G401 (cell line): Measurements from ENCODE around the gene NEDD4L. TPM values are rescaled to one million over a fixed set of nuclear protein-coding genes. Genes with fewer than 3 reads are reported as not detected.

Experiments
- DNase-seq: peaks from one replicate; pipeline ENCODE4 v3.0.0-alpha.2; 2015; ENCODE audit warnings: low spot score
- in situ Hi-C: cut with HindIII; loops from 2 replicates; pipeline ENCODE4 v1.10.0; 2016; ENCODE audit warnings: low sequenced_read_pairs, mixed read lengths
- total RNA-seq: library from RNA; depleted of rRNA; stranded (reverse); fragments of >200 nt; shearing (Covaris generic); gene quantifications from 2 replicates; pipeline ENCODE4 v1.2.3, GENCODE V29; 2014

Gene NEDD4L
- total RNA-seq, 1 experiment from 2014 or later: 0.37 TPM

DNA sequence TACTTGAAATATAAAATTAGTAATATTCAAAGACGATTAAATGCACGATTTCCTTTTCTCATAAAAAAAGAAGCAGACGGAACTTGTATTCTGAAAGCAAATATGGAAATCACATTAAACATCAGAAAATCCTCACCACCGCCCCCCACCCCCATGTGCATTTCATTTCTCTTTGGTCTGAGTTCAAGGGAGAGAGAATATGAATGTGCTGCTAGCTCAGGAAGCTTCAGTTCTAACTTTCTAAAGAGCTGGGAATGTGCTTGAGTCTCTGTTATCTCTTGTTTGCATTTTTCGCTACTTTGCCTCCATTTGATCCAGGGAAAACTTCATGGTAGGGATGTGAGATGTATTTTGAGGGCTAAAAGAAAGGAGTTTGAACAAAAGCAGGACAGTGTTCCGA, 143.6 kb downstream of the NEDD4L start:
- DNase-seq: no peak
- in situ Hi-C loops: no loop called here

DNA sequence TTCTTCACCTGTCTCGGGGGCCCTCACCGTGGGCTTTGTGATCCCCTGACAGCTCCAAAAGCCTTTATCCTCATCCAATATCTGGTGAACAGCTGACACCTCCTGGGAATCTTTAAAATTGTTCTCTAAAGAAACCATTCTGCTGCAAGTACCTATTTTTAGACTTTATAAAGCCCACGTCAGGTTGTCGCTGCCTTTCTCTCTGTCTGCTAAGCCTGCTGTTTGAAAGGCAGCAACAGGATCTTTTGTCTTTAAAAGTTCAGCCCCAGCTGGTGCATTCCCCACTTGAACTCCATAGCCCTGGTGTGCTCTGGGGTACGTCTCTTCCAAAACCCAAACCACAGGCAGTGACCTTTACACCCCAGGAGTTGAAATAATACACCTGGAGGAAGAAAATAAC, 145.0 kb downstream of the NEDD4L start:
- in situ Hi-C loops: no loop called here
- DNase-seq: no peak

DNA sequence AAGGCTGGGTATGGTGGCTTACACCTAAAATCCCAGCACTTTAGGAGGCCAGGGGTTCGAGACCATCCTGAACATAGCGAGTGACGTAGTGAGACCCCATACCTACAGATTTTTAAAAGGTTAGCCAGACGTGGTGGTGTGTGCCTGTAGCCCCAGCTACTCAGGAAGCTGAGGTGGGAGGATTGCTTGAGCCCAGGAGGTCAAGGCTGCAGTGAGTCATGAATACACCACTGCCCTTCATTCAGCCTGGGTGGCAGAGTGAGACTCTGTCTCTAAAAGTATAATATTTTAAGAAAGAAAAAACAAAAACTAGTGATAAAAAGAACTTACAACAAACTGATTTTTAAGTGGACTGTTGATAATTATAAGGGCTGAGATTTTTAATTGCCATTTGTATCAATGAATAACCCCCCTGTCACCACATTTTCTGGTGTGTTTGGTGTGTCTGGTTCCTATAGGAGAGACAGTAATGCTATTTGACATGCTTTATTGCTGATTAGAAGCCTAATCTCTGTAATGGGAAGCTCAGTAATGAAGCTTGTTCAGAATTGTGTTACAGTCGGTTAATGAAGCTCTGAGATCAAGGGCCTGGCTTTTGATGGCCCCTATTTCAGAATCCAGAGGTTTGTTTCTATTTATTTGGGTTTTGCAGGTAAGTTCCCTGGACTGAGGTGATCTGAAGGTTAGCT, 147.0 kb downstream of the NEDD4L start:
- in situ Hi-C loops: no loop called here
- no peak for DNase-seq

DNA sequence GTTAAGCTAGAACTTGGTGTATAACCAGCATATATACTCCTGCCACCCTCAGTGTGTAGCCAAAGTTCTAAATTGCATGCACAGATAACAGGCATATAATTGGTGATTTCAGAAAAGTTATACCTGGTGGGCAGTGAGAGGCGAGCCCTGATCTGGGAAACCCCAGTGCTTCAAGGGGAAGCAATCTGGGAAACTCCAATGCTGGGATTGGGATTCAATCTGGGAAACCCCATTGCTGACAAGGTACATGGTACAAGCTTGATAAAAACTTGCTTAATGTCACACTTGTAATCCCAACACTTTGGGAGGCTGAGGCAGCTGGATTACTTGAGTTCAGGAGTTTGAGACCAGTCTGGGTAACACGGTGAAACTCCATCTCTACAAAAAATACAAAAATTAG, 147.6 kb downstream of the NEDD4L start:
- DNase-seq: no peak
- in situ Hi-C loops: no loop called here

DNA sequence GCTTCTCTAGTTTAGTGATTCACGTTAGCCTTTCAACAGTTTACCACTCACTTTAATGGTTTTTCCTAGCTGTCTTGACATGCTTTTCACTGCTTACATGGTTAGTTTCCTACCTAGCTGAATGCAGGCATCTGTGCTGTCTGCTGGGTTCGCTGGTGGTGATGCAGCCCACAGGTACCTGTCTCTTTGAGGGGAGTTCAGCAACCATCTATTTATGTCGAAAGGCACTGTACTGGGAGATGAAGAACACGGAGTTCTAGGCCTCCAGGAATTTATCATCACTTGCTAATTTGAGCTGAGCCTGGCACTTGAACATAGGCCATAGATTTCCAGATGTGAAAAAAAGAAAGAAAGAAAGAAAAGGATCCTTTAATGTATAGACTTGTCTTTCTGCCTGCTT, 148.5 kb downstream of the NEDD4L start:
- DNase-seq: no peak
- in situ Hi-C loops: no loop called here

DNA sequence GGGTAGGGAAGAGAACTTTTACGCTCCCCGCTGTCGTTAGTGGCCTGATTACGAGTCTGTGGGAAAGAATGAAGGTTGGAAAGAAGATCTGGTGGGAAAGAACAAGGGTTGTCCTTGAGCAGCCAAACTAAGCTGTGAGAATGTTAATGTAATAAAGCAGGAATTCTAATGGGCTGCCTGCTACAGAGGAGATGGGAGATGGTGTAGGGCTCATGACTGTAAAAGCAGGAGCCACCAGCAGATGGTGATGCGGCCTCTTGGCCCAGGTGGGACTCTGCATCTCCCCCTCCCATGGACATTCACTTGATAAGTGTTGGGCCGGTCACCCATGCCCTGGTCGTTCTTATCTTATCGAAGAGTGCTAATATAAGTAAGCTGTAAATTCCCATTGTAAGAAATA, 150.0 kb downstream of the NEDD4L start:
- in situ Hi-C loops: no loop called here
- no peak for DNase-seq

DNA sequence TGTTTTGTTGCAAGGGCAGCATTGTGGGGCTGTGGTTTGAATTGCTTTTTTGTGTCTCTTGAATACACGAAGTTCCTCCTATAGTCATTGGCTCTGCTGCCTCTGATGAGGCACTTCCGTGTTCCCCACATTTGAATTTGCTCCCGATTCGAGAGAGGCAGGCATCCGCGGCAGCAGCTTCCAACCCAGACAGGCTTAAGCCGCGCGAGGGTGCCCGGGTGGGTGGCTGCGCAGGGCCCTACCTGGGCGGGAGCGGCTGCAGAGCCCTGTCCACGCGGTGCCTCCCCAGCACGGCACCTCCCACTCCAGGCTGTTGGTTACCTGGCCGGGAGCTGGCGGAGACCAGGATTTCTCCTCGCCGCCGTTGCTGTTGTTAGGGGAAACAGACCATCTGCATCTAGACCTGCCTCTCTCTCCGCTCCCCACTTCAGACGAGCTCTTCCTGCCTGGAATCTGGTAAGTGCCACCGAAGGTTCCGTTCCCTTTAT, 151.3 kb downstream of the NEDD4L start:
- DNase-seq: peak; percentile 91
- in situ Hi-C loops: no loop called here

DNA sequence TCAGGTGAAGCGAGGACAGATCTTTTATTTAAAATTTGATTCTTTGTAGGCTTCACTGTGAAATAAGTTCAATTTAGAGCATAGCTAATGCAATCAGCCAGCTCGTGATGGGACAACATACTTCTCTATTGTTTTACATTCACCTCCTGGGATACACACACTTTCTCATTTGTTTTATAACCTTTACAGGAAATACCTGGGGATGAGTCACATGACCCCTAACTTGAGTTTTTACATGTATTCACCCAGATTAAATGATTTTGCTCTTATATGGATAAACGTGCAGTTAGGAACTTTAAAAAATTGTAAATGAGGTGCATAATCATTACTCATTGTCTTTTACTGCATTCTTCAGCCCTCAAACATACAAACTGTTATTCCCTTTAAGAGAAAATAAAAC, 152.1 kb downstream of the NEDD4L start:
- in situ Hi-C loops: no loop called here
- DNase-seq: peak; percentile 50

DNA sequence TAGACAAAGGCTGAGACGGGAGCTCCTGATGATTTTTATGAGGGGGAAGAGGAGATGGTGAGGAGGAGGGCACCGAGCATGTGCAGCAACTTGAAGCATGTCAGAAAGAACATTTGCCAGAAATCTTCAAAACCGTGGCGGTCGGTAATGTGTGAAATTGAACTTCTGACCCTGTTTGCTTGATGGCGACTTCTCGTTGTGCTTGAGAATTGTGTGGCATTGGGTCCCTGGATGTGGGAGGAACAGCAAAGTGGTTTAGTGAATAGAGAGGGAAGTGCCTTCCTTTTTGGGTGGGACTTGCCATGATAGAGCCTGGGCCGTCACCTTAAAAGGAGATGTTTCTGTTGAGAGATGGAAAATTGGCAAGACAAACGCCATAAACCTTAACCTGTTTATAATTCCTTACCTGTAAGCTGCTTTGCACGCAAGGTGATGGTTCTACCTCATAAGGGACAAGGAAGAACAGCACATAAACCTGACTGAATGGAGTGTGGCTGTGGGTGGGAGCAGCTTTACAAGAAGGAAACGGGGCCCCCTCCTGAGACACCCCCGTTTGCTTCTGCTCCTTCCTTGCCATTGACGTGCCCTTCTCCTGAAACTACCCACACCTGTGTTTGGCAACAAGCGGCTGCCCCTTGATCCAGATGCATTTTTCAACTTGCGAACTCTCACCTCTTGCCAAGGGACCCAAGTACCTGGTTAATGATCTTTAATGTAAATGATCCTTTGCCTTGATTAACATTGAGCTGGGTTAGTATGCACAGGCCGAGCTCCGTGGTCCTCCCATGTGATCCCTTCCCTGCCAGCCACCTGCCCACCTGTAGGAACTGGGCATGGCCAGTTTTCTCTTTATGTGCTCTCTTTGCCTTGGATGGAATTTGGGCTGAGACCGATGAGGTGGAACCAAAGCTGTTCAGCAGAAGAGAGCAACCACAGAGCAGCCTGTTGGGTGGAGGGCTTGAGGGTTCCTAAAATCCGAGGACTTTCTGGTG, 153.2 kb downstream of the NEDD4L start:
- in situ Hi-C loops: no loop called here
- peak; percentile 69 for DNase-seq

DNA sequence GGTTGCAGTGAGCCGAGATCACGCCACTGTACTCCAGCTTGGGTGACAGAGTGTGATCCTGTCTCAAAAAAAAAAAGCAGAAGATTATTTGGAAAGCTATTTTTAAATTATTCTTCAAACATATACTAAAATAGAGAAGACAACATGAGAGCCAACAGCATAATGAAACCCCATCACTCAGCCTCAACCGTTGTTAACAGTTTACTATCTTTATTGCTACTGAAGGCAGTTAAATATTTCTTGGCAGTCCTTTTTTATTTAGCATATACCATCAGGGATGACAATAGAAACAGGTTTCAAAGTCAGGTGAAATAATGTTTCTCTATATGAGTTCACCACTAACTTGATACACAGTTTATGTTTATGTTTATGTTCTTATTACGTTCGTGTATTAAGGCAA, 157.2 kb downstream of the NEDD4L start:
- in situ Hi-C loops: no loop called here
- no peak for DNase-seq

DNA sequence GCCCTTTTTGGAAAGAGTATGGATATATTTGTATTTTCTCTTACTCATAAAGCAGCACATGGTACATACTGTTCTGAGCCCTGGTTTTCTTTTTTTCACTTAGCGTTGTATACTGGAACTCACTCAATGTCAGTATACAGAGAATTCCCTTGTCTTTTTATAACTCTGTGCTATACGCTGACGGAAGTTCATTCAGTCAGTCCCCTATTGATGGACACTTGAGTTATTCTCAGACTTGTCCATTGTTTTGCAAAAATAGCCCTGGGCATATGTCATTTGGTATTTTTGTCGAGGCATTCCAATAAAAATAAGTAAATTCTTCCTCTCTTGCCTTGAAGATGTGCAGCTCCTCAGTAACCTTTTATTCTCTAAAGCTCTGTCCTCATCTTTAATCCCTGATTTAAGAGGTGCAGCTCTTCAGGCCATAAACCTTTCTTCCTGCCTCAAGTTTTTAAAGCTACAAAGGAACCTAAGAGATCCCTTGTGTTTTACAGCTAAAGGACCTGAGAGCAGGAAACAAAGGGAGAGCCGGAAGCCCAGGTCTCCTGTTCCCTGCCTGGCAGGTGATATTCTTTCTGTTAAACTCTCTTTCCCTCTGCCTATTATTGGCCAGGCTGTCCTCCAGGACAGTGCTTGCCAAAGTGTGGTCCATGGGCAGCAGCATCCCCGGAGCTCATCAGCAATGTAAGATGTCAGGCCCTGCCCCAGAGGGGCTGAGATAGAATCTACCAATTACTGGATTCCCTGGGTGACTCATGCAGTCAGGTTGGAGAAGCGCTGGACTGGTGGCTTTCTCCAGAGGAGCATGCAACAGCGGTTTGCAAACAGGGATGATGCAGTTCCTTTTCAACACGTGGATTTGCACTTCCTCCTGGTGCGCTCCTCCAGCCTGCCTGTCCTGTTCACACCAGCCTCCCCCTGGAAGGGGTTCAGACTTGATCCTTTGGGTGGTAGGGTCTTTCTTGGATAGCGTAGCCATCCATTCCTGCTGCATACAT, 158.0 kb downstream of the NEDD4L start:
- DNase-seq: peak; percentile 54
- in situ Hi-C loops: no loop called here

DNA sequence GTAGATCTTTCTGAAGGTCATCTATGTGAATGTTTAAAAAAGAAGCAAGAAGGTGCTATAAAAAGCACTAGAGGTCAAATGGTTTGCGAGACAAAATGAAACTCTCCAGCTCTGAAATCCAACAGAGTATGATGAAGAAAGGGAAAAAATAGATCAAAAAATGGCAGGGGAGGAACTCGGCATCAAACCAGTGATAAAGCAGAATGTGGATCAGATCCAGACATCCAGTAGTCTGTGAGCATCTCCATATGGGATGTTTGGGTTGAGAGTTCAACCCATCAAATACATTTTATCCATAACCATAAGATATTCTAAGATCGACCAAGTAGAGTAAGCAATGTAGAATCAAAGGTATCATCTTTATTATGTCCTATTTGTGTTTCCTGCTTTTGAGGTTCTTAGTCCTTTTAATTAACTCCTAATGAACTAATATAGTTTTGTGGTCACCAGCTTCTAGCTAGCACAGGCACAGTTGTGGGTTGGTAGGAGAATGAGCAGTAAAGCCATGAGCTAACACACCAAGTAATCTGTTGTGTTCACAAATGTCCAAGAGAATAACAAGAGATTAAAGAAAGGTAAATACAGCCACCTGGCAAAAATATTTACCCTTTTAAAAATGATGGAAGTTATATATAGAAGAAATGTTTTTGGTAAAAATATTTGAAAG, 160.9 kb downstream of the NEDD4L start:
- in situ Hi-C loops: no loop called here
- peak; percentile 51 for DNase-seq

DNA sequence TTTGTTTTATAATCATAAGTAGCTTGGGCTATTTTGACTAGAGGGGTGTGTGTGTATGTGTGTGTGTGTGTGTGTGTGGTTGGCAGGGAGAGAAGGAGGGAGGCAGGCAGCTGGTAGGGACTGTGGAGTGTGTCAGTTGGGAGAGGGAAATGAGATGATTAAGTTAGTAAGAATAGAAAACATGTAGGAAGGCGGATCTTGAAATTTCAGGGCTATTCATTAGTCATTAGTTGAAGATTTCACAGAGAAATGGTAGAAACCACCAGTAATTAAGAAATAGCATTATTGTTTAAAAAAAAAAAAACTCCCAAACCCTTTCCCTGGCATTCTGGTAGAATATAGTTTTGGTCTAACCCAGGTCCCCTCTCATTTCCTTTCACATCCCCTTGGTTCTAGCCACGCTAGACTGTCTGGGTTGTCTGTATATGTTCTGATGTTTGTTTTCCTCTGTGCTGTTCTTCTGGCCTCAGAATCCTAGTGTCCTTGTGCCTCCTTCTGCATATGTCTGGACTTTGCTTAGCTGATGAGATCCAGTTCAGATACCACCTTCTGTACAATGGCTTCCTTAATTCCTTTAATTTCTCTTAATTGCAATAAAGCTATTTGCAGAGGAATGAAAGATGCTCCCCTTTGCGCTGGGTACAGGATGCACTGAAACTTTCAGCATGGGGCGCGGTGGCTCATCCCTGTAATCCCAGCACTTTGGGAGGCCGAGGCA, 161.6 kb downstream of the NEDD4L start:
- in situ Hi-C loops: no loop called here
- peak; percentile 69 for DNase-seq

DNA sequence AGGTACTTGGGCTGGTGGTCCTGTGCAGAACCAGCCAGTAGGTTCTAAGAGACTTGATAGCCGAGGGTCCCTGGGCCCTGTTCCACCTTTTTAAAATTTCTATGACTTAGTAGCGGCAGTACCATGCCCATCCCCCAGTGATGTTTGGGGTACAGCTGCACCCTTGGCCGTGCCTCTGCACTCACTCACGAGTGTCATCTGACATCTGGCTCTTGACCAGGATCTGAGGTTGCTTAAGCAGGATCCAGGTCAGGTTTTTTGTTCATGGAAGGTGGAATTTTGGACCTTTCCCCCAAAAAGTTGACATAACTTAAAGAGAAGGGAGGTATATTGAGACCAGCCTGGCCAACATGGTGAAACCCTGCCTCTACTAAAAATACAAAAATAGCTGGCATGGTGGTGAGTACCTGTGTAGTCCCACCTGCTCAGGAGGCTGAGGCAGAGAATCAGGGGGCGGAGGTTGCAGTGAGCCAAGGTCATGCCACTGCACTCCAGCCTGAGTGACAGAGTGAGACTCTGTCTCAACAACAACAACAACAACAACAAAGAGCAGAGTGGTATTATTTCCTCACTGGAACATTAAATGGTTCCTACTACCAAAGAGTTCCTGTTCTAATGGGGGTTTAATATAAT, 163.6 kb downstream of the NEDD4L start:
- DNase-seq: no peak
- in situ Hi-C loops: no loop called here

DNA sequence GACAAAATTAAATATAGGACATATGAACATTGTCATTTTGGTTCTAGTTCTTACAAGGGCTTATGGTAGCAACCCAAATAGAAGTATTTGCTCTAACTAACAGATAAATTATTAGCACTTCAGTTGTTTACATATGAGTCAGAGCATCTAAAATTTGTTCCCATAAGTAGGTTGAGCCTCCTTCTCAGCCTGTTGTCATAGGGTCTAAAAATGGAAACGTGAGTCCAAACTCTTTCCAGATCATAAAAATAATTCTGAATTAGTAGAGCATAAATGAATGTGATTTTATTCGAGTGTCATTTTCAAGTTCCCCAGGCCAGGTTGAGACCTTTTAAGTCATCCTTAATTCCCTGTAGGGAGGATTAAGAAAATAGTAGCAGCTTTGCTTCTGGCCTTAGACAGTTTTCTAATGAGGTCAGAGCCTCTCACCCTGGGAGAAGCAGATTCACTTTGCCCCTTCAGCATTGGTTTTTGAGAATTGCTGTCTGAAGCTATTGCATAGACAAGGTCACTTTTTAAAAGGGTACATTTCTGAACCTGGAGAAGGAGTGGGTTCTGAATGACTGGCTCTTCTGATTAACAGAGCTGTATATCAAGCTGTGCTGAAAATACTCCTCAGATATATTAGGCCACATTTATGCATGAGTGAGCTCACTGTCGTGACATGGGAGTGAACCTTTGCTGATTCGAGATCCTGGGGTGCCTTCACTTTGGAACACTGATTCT, 164.3 kb downstream of the NEDD4L start:
- in situ Hi-C loops: no loop called here
- DNase-seq: peak; percentile 60

DNA sequence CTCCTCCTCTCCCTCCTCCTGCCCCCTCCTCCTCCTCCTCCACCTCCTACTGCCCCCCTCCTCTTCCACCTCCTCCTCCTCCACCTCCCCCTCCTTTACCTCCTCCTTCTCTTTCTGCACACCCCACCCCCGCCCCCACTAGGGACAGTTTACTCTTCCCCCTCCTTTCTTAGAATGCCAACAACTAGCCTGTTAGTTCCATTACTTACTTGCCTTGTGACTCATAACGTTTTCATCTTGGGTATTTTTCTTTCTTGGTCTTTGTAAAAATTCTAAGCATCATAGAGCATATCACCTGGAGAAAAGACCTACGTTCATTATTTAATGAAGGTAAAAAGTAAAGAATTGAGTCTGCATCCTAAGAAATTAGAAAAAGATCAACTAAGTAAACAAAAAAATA, 165.3 kb downstream of the NEDD4L start:
- in situ Hi-C loops: no loop called here
- DNase-seq: no peak

DNA sequence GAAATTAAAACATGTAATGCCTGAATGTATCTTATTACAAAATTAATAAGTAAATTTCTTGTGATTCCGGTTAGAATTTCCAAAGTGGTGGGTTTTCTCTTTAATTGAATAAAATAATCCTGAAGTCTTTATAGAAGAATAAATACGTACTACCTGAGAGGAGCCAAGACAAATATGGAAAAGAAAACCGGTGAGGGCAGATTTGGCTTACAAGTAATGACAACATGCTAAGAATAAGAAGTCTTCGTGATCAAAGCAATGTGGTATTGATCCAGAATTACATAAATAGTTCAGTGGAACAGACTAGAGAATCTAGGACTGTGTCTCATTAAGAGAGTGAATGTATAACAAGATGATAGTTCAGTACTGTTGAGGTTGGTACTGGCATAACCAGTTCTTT, 167.5 kb downstream of the NEDD4L start:
- in situ Hi-C loops: no loop called here
- DNase-seq: no peak
